H1 (cell line): ENCODE results near the gene NRXN3. TPM values are rescaled to one million over a fixed set of nuclear protein-coding genes. Genes with fewer than 3 reads are reported as not detected.

Source experiments
- CTCF ChIA-PET: fragments of 300-600 bp; sonication (Branson Sonifier 250); formaldehyde crosslinking; loops from one replicate; lab custom pipeline; 2021; ENCODE audit not compliant: partially characterized antibody; lab: Charles Lee
- POLR2A ChIA-PET: fragments of 300-600 bp; sonication (Branson Sonifier 250); formaldehyde crosslinking; loops from one replicate; lab custom pipeline; 2021; ENCODE audit warnings: inconsistent platforms; ENCODE audit not compliant: partially characterized antibody; lab: Charles Lee
- DNase-seq, 2 experiments: peaks; one replicate each; pipeline versions ENCODE4 v3.0.0 to v3.0.0-alpha.2; 2010 to 2022; ENCODE audit warnings: low spot score in 2 of 2, low read depth in 1 of 2, mixed read lengths in 1 of 2
- FAIRE-seq: peaks from 2 replicates; lab custom pipeline; 2011; peaks lifted over from hg19 to GRCh38; lab: Jason Lieb, UNC
- H2AFZ ChIP-seq: 2 replicates; pipeline ENCODE4 v1.8.1; 2012; ENCODE audit warnings: low read length, inconsistent platforms
- H2AK5ac ChIP-seq: 2 replicates; pipeline ENCODE4 v1.6.1; 2013; ENCODE audit warnings: low read depth, low read length
- H2BK120ac ChIP-seq: replicated peaks from 2 replicates; pipeline ENCODE3; 2013; ENCODE audit warnings: low read depth, low read length, inconsistent platforms
- H2BK12ac ChIP-seq: 2 replicates; pipeline ENCODE4 v1.6.1; 2013; ENCODE audit warnings: low read depth, low read length
- H2BK15ac ChIP-seq: 2 replicates; pipeline ENCODE4 v1.6.1; 2013; ENCODE audit warnings: low read length
- H2BK20ac ChIP-seq: 2 replicates; pipeline ENCODE4 v1.6.1; 2013; ENCODE audit warnings: low read length
- H2BK5ac ChIP-seq: 2 replicates; pipeline ENCODE4 v1.6.1; 2013; ENCODE audit warnings: low read depth, low read length
- H3K14ac ChIP-seq: 2 replicates; pipeline ENCODE4 v1.6.1; 2013; ENCODE audit warnings: inconsistent platforms; ENCODE audit not compliant: insufficient read length
- H3K18ac ChIP-seq: 2 replicates; pipeline ENCODE4 v1.6.1; 2013; ENCODE audit warnings: low read length; ENCODE audit errors: extremely low read depth
- H3K23ac ChIP-seq: 2 replicates; pipeline ENCODE4 v1.6.1; 2013; ENCODE audit warnings: inconsistent platforms; ENCODE audit not compliant: insufficient read length
- H3K23me2 ChIP-seq: 2 replicates; pipeline ENCODE4 v1.6.1; 2013; ENCODE audit warnings: low read depth, low read length
- H3K27ac ChIP-seq: 2 replicates; pipeline ENCODE4 v1.6.1; 2011; ENCODE audit warnings: low read depth, low read length, inconsistent platforms
- H3K27me3 ChIP-seq, 4 experiments: replicated peaks in 1 of 4; 1 replicate in 1 of 4; 2 replicates in 3 of 4; pipeline versions ENCODE4 v1.6.1 to v1.8.1; 2011 to 2013; ENCODE audit warnings: low read length in 3 of 4, mild to moderate bottlenecking in 3 of 4, inconsistent platforms in 2 of 4, mixed read lengths in 2 of 4, moderate library complexity in 1 of 4; ENCODE audit not compliant: control insufficient read depth in 3 of 4, insufficient read depth in 3 of 4; ENCODE audit errors: extremely low read depth in 1 of 4
- H3K36me3 ChIP-seq, 4 experiments: 2 replicates each; pipeline versions ENCODE4 v1.6.1 to v1.8.1; 2011 to 2013; ENCODE audit warnings: mild to moderate bottlenecking in 4 of 4, low read length in 3 of 4, moderate library complexity in 2 of 4, control low read depth in 1 of 4, inconsistent platforms in 1 of 4; ENCODE audit not compliant: insufficient read depth in 4 of 4, control insufficient read depth in 2 of 4
- H3K4ac ChIP-seq: replicated peaks from 2 replicates; pipeline ENCODE3; 2013; ENCODE audit warnings: low read length, low read depth, mixed read lengths, inconsistent platforms; ENCODE audit not compliant: insufficient read length
- H3K4me1 ChIP-seq, 4 experiments: replicated peaks in 1 of 4; 1 replicate in 1 of 4; 2 replicates in 3 of 4; pipeline versions ENCODE4 v1.6.1 to v1.8.1; 2011 to 2013; ENCODE audit warnings: low read length in 3 of 4, inconsistent platforms in 2 of 4, mixed read lengths in 1 of 4; ENCODE audit not compliant: insufficient read depth in 4 of 4, control insufficient read depth in 3 of 4
- H3K4me2 ChIP-seq, 2 experiments: 2 replicates each; pipeline versions ENCODE4 v1.6.1 to v1.8.1; 2011 to 2013; ENCODE audit warnings: low read depth in 2 of 2, low read length in 2 of 2, control low read depth in 1 of 2, inconsistent platforms in 1 of 2, mild to moderate bottlenecking in 1 of 2; ENCODE audit not compliant: insufficient read depth in 1 of 2
- H3K4me3 ChIP-seq, 4 experiments: fragments of 200-600, 300-600 bp in 1 of 4; sonication (generic), shearing (Covaris generic), sonication (Bioruptor Twin) in 1 of 4; 2 replicates each; pipeline versions ENCODE4 v1.5.1 to v1.8.1; 2011 to 2016; ENCODE audit warnings: low read length in 4 of 4, low read depth in 3 of 4, control low read depth in 2 of 4, inconsistent platforms in 2 of 4, mild to moderate bottlenecking in 2 of 4, mixed read lengths in 1 of 4, moderate library complexity in 1 of 4; ENCODE audit not compliant: insufficient read depth in 2 of 4; ENCODE audit errors: extremely low read depth in 1 of 4
- H3K56ac ChIP-seq: replicated peaks from 2 replicates; pipeline ENCODE3; 2013; ENCODE audit warnings: low read depth, mild to moderate bottlenecking, mixed read lengths, low read length, inconsistent platforms; ENCODE audit not compliant: insufficient read length
- H3K79me1 ChIP-seq: 2 replicates; pipeline ENCODE4 v1.6.1; 2013; ENCODE audit warnings: low read depth, low read length, control low read depth
- H3K79me2 ChIP-seq, 2 experiments: 2 replicates each; pipeline versions ENCODE4 v1.6.1 to v1.8.1; 2012 to 2013; ENCODE audit warnings: low read length in 2 of 2, mild to moderate bottlenecking in 2 of 2, inconsistent platforms in 1 of 2; ENCODE audit not compliant: insufficient read depth in 2 of 2, control insufficient read depth in 1 of 2
- H3K9ac ChIP-seq, 4 experiments: replicated peaks in 1 of 4; 1 replicate in 1 of 4; 2 replicates in 3 of 4; pipeline versions ENCODE4 v1.6.1 to v1.8.1; 2011 to 2013; ENCODE audit warnings: low read depth in 3 of 4, low read length in 3 of 4, control low read depth in 2 of 4, mild to moderate bottlenecking in 2 of 4, moderate library complexity in 2 of 4, inconsistent platforms in 1 of 4; ENCODE audit errors: extremely low read depth in 1 of 4
- H3K9me3 ChIP-seq, 2 experiments: 2 replicates each; pipeline versions ENCODE4 v1.6.1 to v1.8.1; 2012 to 2013; ENCODE audit warnings: mild to moderate bottlenecking in 2 of 2, moderate library complexity in 2 of 2, control low read depth in 1 of 2, inconsistent platforms in 1 of 2, low read depth in 1 of 2, low read length in 1 of 2, mixed read lengths in 1 of 2; ENCODE audit not compliant: insufficient read depth in 2 of 2
- H4K20me1 ChIP-seq, 2 experiments: replicated peaks in 1 of 2; 2 replicates each; pipeline versions ENCODE3 to v1.8.1; 2011 to 2013; ENCODE audit warnings: inconsistent platforms in 2 of 2, low read length in 2 of 2, mild to moderate bottlenecking in 1 of 2; ENCODE audit not compliant: insufficient read depth in 2 of 2, control insufficient read depth in 1 of 2
- H4K5ac ChIP-seq: 2 replicates; pipeline ENCODE4 v1.6.1; 2013; ENCODE audit warnings: low read length, low read depth, mixed read lengths, inconsistent platforms; ENCODE audit not compliant: insufficient read length
- H4K8ac ChIP-seq: 2 replicates; pipeline ENCODE4 v1.8.0; 2013; ENCODE audit warnings: mild to moderate bottlenecking, moderate library complexity, low read length, inconsistent platforms; ENCODE audit not compliant: insufficient read depth; ENCODE audit errors: extremely low read depth
- H4K91ac ChIP-seq: replicated peaks from 2 replicates; pipeline ENCODE3; 2013; ENCODE audit warnings: low read length, mixed read lengths, inconsistent platforms; ENCODE audit not compliant: insufficient read length
- NANOG ChIP-seq: IDR thresholded peaks from 2 replicates; pipeline ENCODE4 v1.6.1; 2011; ENCODE audit warnings: low read length, low read depth, mild to moderate bottlenecking, inconsistent platforms; ENCODE audit not compliant: insufficient read depth, poor library complexity, severe bottlenecking
- TBP ChIP-seq: IDR thresholded peaks from 2 replicates; pipeline ENCODE4 v1.6.1; 2011; ENCODE audit warnings: low read depth, low read length, improper control_type of control experiment
- TEAD4 ChIP-seq: IDR thresholded peaks from 2 replicates; pipeline ENCODE4 v1.6.1; 2012; ENCODE audit warnings: low read depth, low read length, inconsistent platforms, mixed read lengths
- WGBS, 2 experiments: shearing (Covaris generic) in 1 of 2; methylation state at CpG; one replicate each; pipeline versions ENCODE4 v1.1.6 to v1.1.7; 2013 to 2015; ENCODE audit warnings: low lambda C conversion rate in 2 of 2, mixed read lengths in 2 of 2, inconsistent platforms in 1 of 2, low coverage in 1 of 2, missing lambda C conversion rate in 1 of 2; ENCODE audit not compliant: insufficient replicate concordance in 2 of 2, insufficient coverage in 1 of 2, insufficient read length in 1 of 2; ENCODE audit errors: extremely low coverage in 1 of 2, missing lambda C conversion rate in 1 of 2; 5-methylcytosine and 5-hydroxymethylcytosine counted together
- polyA plus RNA-seq, 7 experiments: library from polyadenylated mRNA; depleted of rRNA in 3 of 7; stranded (reverse) in 5 of 7; unstranded in 2 of 7; fragments of >200 nt in 5 of 7; fragments of 200-250 nt in 2 of 7; gene quantifications; 1 replicate in 5 of 7; 2 replicates in 1 of 7; 4 replicates in 1 of 7; pipeline versions ENCODE4 v1.2.1 to v1.2.3, GENCODE V29; 2011 to 2013; ENCODE audit warnings: missing spikeins in 2 of 7, mixed read lengths in 2 of 7
- total RNA-seq: library from RNA; stranded (reverse); fragmentation: NEBNext Ultra II Directional; extraction: Animal tissue kit (Norgen Biotek cat#: 25700); gene quantifications from 2 replicates; pipeline ENCODE4 v1.2.1, GENCODE V29; 2021
- TF ChIP-seq, protein P1 (sequence below): IDR thresholded peaks from 2 replicates; pipeline ENCODE4 v1.6.1; 2011; ENCODE audit warnings: low read length, improper control_type of control experiment

The NRXN3 gene
- total and polyA plus RNA-seq, 2 of the 8 experiments (the other 6 are each of a cell fraction or from before 2014, with no cell fraction given) = 2.6 to 4.1 TPM

- Histone ChIP-seq H3K79me1 (no peaks in the 10 kb centered on the region), H4K5ac (no peak overlapping the region), H3K27ac (no peak overlapping the region), H2AFZ (no peak overlapping the region), H3K4ac (no peak overlapping the region), H3K9me3 (no peaks in the 10 kb centered on the region), H3K4me2 (no peak overlapping the region), H3K79me2 (no peaks in the 10 kb centered on the region), H4K20me1 (no peaks in the 10 kb centered on the region), H3K4me1 (no peaks in the 10 kb centered on the region), H2BK15ac (no peak overlapping the region), H2BK20ac (no peak overlapping the region), H2BK120ac (no peak overlapping the region), H4K8ac (no peak overlapping the region), H2BK12ac (no peak overlapping the region), H4K91ac (no peak overlapping the region), H3K56ac (no peak overlapping the region), H3K4me3 (no peak overlapping the region), H3K27me3 (no peaks in the 10 kb centered on the region), H3K23me2 (no peaks in the 10 kb centered on the region), H2BK5ac (no peak overlapping the region), H3K9ac (no peak overlapping the region), H3K36me3 (no peaks in the 10 kb centered on the region), H2AK5ac (no peak overlapping the region), H3K14ac (no peak overlapping the region), H3K18ac (no peak overlapping the region), H3K23ac (no peak overlapping the region)
- ChIA-PET POLR2A (no interaction called here), CTCF (interaction anchor here (1.0 to 2.0 kb wide), 3 partner anchors 15 to 22 kb away, joined by 3 to 7 read pairs (median 3); no protein-coding TSS in a partner anchor)
- TF ChIP-seq TBP (no peak), NANOG (no peak), TEAD4 (no peak)
- TF ChIP-seq, protein P1, sequence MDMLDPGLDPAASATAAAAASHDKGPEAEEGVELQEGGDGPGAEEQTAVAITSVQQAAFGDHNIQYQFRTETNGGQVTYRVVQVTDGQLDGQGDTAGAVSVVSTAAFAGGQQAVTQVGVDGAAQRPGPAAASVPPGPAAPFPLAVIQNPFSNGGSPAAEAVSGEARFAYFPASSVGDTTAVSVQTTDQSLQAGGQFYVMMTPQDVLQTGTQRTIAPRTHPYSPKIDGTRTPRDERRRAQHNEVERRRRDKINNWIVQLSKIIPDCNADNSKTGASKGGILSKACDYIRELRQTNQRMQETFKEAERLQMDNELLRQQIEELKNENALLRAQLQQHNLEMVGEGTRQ = no peak
- FAIRE-seq (no peak), DNase-seq (no peak)
- WGBS, 2 experiments = 95% methylated on average over 6 of the region's 6 CpGs; no CpG with 5 or more reads in 1 of the 2 experiments
Measured at GRCh38 chr14:78186277-78186676, 16.1 kb downstream of the NRXN3 start.
